GM19324 (cell line): ENCODE results near the gene NELFE.
"Not testable (repeated sequence)": the region's sequence is repeated elsewhere in the genome, so short reads cannot be mapped to it uniquely, and the experiment has no call there.

Source experiments
- ATAC-seq: cut with Tn5 transposase; IDR thresholded peaks from one replicate; pipeline ENCODE4 v1.9.1; 2021; ENCODE audit warnings: mild to moderate bottlenecking, moderate library complexity; ENCODE audit not compliant: unreplicated experiment, low FRiP score

Gene NELFE

DNA sequence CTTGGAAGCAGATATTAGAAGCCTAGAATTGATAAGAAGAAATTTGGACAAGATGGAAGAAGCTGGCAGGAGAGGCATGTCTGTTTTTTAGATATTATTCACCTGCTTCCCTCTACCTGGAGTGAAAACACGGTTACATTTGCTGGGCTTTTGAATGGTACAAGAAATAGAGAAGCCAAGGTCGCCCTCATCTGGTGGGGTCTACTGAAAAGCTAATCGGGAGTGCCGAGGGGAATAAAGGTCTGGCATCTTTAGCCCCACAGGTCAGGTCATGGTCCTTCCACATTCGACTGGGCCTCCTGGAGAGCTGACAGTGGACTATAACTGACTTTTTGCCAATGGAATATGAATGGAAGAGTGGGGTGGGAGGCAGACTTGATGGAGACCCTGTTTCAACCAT is 35.8 kb downstream of the NELFE start:
- ATAC-seq = no peak

DNA sequence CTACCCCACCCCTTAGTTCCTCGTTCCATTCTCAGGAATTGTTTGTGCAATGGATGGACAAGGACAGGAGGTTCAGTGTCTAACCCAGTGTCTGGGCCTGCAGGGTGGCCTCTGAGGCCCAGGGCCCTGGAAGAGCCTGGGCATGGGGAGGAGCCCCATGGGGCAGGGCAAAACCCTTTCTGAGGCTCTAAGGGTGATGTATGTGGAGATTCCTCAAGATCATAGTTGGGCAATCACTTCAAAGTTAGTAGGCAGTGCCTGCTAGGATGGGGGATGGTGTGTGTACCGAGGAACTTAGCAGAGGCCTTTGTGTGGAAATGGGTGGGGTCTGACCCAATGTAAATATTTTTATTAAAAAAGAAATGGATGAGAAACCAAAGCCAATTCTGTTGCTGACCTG is 38.0 kb downstream of the NELFE start:
- ATAC-seq = no peak

DNA sequence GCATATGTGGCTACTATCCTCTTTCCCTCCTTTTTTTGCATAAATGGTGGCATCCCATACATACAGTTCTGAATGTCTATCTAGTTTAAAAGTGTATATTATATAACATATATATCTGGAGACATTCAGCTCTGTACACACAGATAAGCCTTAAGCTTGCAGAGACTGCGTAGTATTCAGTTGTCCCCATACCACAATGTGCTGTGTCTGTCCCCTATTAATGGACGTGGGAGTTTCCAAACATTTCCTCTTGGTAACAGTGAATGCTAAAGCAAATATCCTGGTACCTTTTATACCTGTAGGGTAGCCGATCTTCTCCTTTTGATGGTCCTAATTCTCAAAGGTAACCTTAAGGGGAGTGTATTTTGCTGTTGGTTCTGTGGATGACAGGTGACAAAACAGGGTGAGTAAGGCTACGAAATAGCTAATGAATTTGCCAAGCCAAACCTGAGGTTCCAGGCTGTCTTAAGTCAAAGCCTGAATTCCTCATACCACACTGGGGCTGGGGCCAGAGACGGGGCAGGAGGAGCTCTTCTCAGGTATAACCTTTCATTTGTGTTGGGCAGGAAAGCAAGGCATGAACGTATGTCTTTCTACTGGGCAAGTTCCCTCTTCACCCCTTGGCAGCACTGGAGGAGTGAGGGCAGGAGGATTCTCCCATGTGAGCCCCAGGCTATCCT is 39.0 kb downstream of the NELFE start:
- ATAC-seq = no peak

DNA sequence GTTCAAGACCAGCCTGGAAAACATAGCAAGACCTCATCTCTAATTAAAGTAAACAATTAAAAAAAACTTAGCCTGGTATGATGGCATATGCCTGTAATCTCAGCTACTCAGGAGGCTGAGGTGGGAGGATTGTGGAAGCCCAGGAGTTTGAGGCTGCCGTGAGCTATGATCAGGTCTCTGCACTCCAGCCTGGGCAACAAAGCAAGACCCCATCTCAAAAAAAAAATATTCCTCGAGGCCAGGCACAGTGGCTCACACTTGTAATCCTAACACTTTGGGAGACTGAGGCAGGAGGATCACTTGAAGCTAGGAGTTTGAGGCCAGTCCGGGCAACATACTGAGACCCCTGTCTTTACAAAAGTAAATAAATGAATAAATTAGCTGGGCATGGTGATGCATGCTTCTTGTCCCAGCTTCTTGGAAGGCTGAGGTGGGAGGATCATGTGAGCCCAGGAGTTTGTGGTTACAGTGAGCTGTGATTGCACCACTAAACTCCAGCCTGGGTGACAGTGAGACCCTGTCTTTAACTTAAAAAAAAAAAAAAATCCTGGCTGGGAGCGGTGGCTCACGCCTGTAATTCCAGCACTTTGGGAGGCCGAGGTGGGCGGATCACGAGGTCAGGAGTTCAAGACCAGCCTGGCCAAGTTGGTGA is 40.6 kb downstream of the NELFE start:
- ATAC-seq = no peak

DNA sequence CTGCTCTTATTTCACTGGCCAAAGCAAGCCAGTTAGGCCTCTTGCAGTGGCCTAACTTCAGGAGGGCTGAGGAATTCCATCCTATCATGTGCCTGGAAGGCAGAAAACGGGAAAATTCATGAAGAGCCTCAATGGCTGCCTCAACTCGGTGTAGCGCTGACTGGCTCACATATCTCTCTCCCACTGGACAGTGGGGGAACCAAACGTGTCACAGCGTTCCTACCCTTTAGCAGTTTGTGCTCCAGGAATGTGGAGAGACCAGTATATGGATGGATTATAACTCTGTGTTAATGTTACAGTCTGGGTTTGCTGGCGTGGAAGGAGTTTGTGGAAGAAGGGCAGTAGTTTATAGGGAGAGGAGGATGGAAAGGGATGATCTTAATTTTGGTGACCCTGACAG is 43.0 kb downstream of the NELFE start:
- no peak for ATAC-seq

DNA sequence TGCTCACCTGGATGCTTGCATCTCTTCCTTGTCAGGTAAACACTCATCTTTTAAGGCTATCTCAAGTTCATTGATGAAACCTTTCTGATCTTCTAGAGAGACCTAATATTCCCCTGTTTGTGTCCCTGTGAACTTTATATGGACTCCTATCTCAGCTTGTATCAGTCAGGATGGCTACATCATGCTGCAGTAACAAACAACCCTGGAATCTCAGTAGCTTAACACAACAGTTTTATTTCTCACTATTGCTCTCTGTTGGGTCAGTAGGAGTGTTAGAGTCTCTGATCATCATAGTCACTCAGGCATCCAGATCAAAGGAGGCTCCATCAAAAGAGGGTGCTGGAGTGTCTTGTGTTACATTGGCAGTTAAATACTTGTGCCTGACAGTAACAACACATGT is 43.4 kb downstream of the NELFE start:
- ATAC-seq = no peak

DNA sequence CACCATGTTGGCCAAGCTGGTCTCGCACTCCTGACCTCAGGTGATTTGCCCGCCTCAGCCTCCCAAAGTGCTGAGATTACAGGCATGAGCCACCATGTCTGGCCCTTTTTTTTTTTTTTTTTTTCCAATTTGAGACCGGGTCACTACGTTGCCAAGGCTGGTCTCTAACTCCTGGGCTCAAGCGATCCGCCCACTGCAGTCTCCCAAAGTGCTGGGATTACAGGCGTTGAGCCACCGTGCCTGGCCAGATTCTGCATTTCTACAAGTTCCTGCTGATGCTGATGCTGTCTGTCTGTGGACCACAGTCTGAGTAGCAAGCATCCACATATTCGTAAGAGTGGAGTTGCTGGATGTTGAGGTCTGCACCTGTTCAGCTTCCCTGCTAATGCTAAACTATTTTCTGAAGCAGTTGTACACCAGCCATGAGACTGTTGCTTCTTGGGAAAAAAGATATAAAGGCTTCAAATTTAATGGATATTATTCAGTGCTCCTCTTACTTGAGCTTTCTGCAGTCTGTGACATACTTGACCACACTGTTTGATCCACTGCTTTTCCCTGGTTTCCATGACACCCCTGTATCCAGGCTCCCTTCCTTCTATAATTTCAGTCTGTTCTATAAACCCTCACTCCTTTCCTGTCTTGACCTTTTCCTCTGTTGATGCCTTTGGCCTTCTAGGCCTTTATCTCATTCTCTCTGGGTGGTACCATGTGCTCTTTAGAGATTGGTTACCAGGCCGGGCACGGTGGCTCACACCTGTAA is 46.8 kb downstream of the NELFE start:
- ATAC-seq = no peak

DNA sequence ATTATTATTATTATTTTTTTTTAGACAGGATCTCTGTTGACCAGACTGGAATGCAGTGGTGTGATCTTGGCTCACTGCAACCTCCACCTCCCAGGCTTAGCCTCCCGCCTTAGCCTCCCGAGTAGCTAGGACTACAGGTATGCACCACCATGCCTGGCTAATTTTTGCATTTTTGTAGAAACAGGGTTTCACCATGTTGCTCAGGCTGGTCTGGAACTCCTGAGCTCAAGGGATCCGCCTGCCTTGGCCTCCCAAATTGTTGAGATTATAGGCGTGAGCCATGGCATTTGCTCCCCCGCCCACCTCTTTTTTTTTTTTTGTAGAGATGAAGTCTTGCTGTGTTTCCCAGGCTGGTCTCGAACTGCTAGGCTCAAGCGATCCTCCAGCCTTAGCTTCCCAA is 49.5 kb downstream of the NELFE start:
- ATAC-seq = not testable (repeated sequence)

DNA sequence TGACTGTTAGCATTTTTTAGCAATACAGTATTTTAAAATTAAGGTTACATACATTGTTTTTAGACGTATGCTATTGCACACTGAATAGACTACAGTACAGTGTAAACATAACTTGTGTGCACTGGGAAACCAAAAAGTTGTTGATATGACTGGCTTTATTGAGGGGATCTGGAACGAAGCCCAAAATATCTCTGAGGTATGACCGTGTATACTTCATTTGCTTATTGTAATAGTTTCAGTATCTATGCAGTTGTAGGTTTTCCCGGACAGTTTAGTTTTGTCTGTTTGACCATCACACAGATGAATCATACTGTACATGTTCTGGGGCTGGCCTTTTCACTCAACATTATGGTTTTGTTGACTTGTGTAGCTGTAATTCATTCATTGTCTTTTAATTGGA is 50.0 kb downstream of the NELFE start:
- ATAC-seq = peak; percentile 62

DNA sequence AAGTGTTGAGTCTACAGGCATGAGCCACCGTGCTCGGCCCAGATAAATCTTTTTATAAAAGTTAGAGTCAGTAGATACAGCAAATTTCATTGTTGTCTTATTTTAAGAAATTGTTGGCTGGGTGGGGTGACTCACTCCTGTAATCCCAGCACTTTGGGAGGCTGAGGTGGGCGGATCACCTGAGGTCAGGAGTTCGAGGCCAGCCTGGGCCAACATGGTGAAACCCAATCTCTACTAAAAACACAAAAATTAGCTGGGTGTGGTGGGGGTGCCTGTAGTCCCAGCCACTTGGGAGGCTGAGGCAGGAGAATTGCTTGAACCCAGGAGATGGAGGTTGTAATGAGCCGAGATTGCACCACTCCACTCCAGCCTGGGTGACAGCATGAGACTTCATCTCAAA is 50.5 kb downstream of the NELFE start:
- not testable (repeated sequence) for ATAC-seq

DNA sequence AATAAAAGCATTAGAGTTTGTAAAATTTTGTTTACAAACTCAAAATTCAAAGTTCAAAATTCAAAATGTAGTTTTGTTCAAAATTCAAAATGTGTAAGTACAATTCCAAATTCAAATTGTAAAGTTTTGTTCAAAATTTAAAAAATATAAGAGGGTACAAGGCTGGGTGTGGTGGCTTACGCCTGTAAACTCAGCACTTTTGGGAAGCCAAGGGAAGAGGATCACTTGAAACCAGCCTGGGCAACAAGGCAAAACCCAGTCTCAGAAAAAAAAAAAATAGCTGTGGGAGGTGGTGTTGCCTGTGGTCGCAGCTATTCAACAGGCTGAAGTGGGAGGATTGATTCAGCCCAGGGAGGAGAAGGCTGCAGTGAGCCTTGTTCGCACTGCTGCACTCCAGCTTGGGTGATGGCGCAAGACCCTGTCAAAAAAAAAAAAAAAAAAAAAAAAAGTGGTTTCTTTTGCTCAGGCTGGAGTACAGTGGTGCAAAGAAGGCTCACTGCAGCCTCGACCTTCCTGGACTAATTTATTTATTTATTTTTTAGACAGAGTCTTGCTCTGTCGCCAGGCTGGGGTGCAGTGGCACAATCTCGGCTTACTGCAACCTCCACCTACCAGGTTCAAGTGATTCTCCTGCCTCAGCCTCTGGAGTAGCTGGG is 51.5 kb downstream of the NELFE start:
- no peak for ATAC-seq

DNA sequence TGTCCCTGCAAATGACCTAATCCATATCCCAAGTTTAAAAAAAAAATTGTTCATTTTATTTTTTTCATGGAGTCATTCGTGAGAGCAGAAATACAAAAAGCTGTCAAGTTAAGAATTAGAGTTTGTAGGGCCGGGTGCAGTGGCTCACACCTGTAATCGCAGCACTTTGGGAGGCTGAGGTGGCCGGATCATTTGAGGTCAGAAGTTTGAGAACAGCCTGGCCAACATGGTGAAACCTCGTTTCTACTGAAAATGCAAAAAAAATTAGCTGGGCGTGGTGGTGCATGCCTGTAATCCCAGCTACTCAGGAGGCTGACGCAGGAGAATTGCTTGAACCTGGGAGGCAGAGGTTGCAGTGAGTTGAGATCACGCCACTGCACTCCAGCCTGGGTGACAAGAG is 52.0 kb downstream of the NELFE start:
- ATAC-seq = not testable (repeated sequence)

DNA sequence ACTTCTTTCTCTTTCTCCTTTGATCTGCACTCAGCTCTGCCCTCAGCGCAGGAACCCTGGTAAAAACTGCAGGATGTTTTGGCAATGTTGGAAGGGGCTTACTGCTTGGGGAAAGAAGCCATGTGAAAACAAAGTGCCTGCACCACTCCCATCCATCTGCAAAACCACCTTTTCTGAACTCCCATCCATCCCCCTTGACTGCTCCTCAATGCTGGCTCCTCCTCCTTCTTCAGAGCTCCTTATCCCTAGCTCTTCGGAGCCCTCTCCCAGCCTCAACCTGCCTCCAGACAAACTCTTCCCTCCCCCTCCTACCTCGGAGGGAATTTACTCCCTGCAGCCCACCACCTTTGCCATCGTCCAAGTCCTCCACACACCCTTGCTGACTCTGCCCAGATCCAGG is 52.6 kb downstream of the NELFE start:
- no peak for ATAC-seq

DNA sequence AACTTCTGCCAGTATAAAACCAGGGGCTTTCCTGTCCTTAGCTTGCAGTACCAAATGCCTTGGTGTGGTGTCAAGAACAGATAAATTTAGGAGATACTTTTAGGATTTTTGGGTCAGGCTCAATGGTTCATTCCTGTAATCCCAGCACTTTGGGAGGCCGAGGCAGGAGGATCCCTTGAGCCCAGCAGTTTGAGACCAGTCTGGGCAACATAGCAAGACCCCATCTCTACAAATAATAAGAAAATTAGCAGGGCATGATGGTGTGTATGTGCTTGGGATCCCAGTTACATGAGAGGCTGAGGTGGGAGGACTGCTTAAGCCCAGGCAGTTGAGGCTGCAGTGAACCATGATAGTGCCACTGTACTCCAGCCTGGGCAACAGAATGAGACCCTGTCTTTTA is 53.7 kb downstream of the NELFE start:
- ATAC-seq = no peak

DNA sequence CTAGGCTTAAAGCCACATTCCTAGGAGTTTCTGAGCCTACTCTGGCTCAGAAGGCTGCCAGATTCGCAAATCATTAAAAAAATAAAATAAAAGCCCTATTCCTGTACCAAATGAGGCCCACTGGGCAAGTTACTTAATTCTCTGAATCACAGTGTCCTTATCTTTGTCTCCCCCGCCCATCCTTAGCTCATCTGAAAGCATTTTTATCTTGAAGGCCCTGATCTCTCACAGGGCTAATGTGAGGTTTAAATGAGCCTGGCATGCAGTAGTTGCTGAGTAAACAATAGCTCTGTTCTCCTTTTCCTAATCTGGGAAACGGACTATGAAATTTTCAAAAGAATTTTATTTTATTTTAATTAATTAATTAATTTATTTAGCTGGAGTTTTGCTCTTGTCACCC is 54.8 kb downstream of the NELFE start:
- ATAC-seq = no peak
